Measurements from ENCODE around the gene HMGCL. TPM values are rescaled to one million over a fixed set of nuclear protein-coding genes. Genes with fewer than 3 reads are reported as not detected.

Gene HMGCL
- total RNA-seq, 1 donor from 2014 or later, result 30.0 TPM

GRCh38 chr1:23867895-23868556 lies 42.8 kb upstream of the HMGCL start, which contains the start of gene FUCA1:
FUCA1 (minus strand) TSS chr1:23868290; CDS start chr1:23868286, 4 bp downstream.
- Mint-ChIP-seq H3K4me1 (ENCODE audit: unreplicated experiment) (peaks cover 5% of the 10 kb centered on the region), H3K4me3 (ENCODE audit: unreplicated experiment) (peak within 1 kb of the TSS; percentile 84), H3K27me3 (ENCODE audit: unreplicated experiment) (peaks cover 7% of the 10 kb centered on the region), H3K36me3 (ENCODE audit: low read depth, unreplicated experiment) (no peaks in the 10 kb centered on the region), H3K27ac (ENCODE audit: unreplicated experiment) (no peak within 1 kb of the TSS), H3K9me3 (ENCODE audit: unreplicated experiment) (no peaks in the 10 kb centered on the region)
- TF ChIP-seq CTCF (IDR thresholded peaks at IDR 0.05; ENCODE audit: unreplicated experiment), result peak; percentile 90
- peak; percentile 88 for DNase-seq (ENCODE audit: low spot score)

GRCh38 chr1:23867542-23867894 lies 42.3 kb upstream of the HMGCL start:
- no peaks in the 10 kb centered on the region for H3K36me3 Mint-ChIP-seq (ENCODE audit: low read depth, unreplicated experiment)

GRCh38 chr1:23865543-23865930 lies 40.3 kb upstream of the HMGCL start:
- Mint-ChIP-seq H3K27ac (ENCODE audit: unreplicated experiment) (no peak overlapping the region), H3K9me3 (ENCODE audit: unreplicated experiment) (no peaks in the 10 kb centered on the region), H3K36me3 (ENCODE audit: low read depth, unreplicated experiment) (no peaks in the 10 kb centered on the region), H3K27me3 (ENCODE audit: unreplicated experiment) (peaks cover 7% of the 10 kb centered on the region), H3K4me3 (ENCODE audit: unreplicated experiment) (no peak overlapping the region), H3K4me1 (ENCODE audit: unreplicated experiment) (peaks cover 5% of the 10 kb centered on the region)
- DNase-seq (ENCODE audit: low spot score), result no peak
- no peak for TF ChIP-seq CTCF (IDR thresholded peaks at IDR 0.05; ENCODE audit: unreplicated experiment)

More at GRCh38 chr1:23867542-23867894, 42.3 kb upstream of the HMGCL start:
- Mint-ChIP-seq H3K27me3 (ENCODE audit: unreplicated experiment) (peaks cover 7% of the 10 kb centered on the region), H3K4me1 (ENCODE audit: unreplicated experiment) (peaks cover 5% of the 10 kb centered on the region), H3K9me3 (ENCODE audit: unreplicated experiment) (no peaks in the 10 kb centered on the region), H3K4me3 (ENCODE audit: unreplicated experiment) (peak overlapping the region; percentile 83), H3K27ac (ENCODE audit: unreplicated experiment) (no peak overlapping the region)
- TF ChIP-seq CTCF (IDR thresholded peaks at IDR 0.05; ENCODE audit: unreplicated experiment), result no peak
- DNase-seq (ENCODE audit: low spot score), result no peak

GRCh38 chr1:23864801-23865542 lies 39.7 kb upstream of the HMGCL start:
- Mint-ChIP-seq H3K4me1 (ENCODE audit: unreplicated experiment) (peaks cover 5% of the 10 kb centered on the region), H3K27ac (ENCODE audit: unreplicated experiment) (no peak overlapping the region), H3K9me3 (ENCODE audit: unreplicated experiment) (no peaks in the 10 kb centered on the region), H3K27me3 (ENCODE audit: unreplicated experiment) (peaks cover 7% of the 10 kb centered on the region), H3K4me3 (ENCODE audit: unreplicated experiment) (no peak overlapping the region), H3K36me3 (ENCODE audit: low read depth, unreplicated experiment) (no peaks in the 10 kb centered on the region)
- DNase-seq (ENCODE audit: low spot score), result no peak
- no peak for TF ChIP-seq CTCF (IDR thresholded peaks at IDR 0.05; ENCODE audit: unreplicated experiment)

- Mint-ChIP-seq H3K27ac (ENCODE audit: unreplicated experiment) (no peak overlapping the region), H3K9me3 (ENCODE audit: unreplicated experiment) (no peaks in the 10 kb centered on the region), H3K4me1 (ENCODE audit: unreplicated experiment) (peaks cover 2% of the 10 kb centered on the region), H3K36me3 (ENCODE audit: low read depth, unreplicated experiment) (no peaks in the 10 kb centered on the region), H3K27me3 (ENCODE audit: unreplicated experiment) (peaks cover 7% of the 10 kb centered on the region), H3K4me3 (ENCODE audit: unreplicated experiment) (no peak overlapping the region)
- no peak for DNase-seq (ENCODE audit: low spot score)
- no peak for TF ChIP-seq CTCF (IDR thresholded peaks at IDR 0.05; ENCODE audit: unreplicated experiment)
Observed at GRCh38 chr1:23862640-23863039, 37.4 kb upstream of the HMGCL start.
